GM12878 (cell line): Measurements from ENCODE around the gene TMEM132D.

Experiments used
- CBX5 ChIP-seq: sonication (generic); IDR thresholded peaks from 2 replicates; pipeline ENCODE4 v1.6.1; 2016; ENCODE audit warnings: low read depth, moderate library complexity, mild to moderate bottlenecking, inconsistent platforms
- ZNF274 ChIP-seq: IDR thresholded peaks from one replicate; pipeline ENCODE4 v1.8.0; 2011; ENCODE audit not compliant: insufficient read length, insufficient read depth

- TF ChIP-seq CBX5 (no peak), ZNF274 (no peak)
These were observed 33.6 kb upstream of the TMEM132D start for GRCh38 chr12:129937426-129937825.
